OCI-LY3 (cell line): ENCODE data around the gene SPATA31C1.
"Not testable (repeated sequence)": the region's sequence is repeated elsewhere in the genome, so short reads cannot be mapped to it uniquely, and the experiment has no call there.

Source experiments
- H2AFZ ChIP-seq: fragments of 200-600, 300-600 bp; shearing (Covaris generic); 2 replicates; pipeline ENCODE4 v1.6.0; 2014; ENCODE audit warnings: antibody characterized with exemption, low read depth, low read length
- H3K27ac ChIP-seq: fragments of 200-600, 300-600 bp; sonication (generic); 2 replicates; pipeline ENCODE4 v1.5.1; 2014; ENCODE audit warnings: mild to moderate bottlenecking, low read length, moderate library complexity, mixed read lengths
- H3K27me3 ChIP-seq: fragments of 200-600, 300-600 bp; sonication (generic); 2 replicates; pipeline ENCODE4 v1.6.1; 2014; ENCODE audit warnings: low read depth, low read length, mixed read lengths
- H3K36me3 ChIP-seq: fragments of 200-600, 300-600 bp; sonication (generic); replicated peaks from 2 replicates; pipeline ENCODE3; 2014; ENCODE audit warnings: low read depth, low read length, mixed read lengths
- H3K4me1 ChIP-seq: fragments of 300-600, 200-600 bp; sonication (generic); 2 replicates; pipeline ENCODE4 v1.6.1; 2014; ENCODE audit warnings: low read length, mixed read lengths
- H3K4me2 ChIP-seq: fragments of 200-600, 300-600 bp; sonication (generic); 2 replicates; pipeline ENCODE4 v1.6.1; 2014; ENCODE audit warnings: low read length, mixed read lengths
- H3K4me3 ChIP-seq: fragments of 300-600, 200-600 bp; sonication (generic); 2 replicates; pipeline ENCODE4 v1.5.1; 2014; ENCODE audit warnings: antibody characterized with exemption, mild to moderate bottlenecking, low read length, moderate library complexity
- H3K79me2 ChIP-seq: fragments of 300-600, 200-600 bp; shearing (Covaris generic); 2 replicates; pipeline ENCODE4 v1.6.1; 2014; ENCODE audit warnings: mild to moderate bottlenecking, low read length, mixed read lengths
- H3K9ac ChIP-seq: fragments of 300-600, 200-600 bp; shearing (Covaris generic); 2 replicates; pipeline ENCODE4 v1.6.0; 2014; ENCODE audit warnings: mild to moderate bottlenecking, low read length, moderate library complexity
- H3K9me3 ChIP-seq: fragments of 200-600, 300-600 bp; shearing (Covaris generic); 2 replicates; pipeline ENCODE4 v1.6.1; 2014; ENCODE audit warnings: low read length, mixed read lengths; ENCODE audit not compliant: insufficient read depth
- H4K20me1 ChIP-seq: fragments of 200-600, 300-600 bp; sonication (generic); 2 replicates; pipeline ENCODE4 v1.6.1; 2016; ENCODE audit warnings: low read length, mixed read lengths; ENCODE audit not compliant: insufficient read depth
- CTCF ChIP-seq: fragments of 200-600, 300-600 bp; sonication (generic); IDR thresholded peaks from 2 replicates; pipeline ENCODE4 v1.5.1; 2014; ENCODE audit warnings: antibody characterized with exemption, low read length, low read depth
- EZH2phosphoT487 ChIP-seq: fragments of 200-600 bp; shearing (Covaris generic); IDR thresholded peaks from 2 replicates; pipeline ENCODE4 v1.6.1; 2018; ENCODE audit warnings: antibody characterized with exemption, mixed run types, low read depth

Gene SPATA31C1

GRCh38 chr9:87917662-87918061, at the start of gene SPATA31C1:
Gene SPATA31C1 (plus strand): TSS chr9:87917962.
- not testable (repeated sequence) for H3K4me1 ChIP-seq, H3K9me3 ChIP-seq, H3K27ac ChIP-seq, H3K36me3 ChIP-seq, H3K4me2 ChIP-seq, H3K4me3 ChIP-seq, H3K79me2 ChIP-seq, H3K9ac ChIP-seq, H4K20me1 ChIP-seq, H2AFZ ChIP-seq, H3K27me3 ChIP-seq

GRCh38 chr9:87868175-87868574, 49.6 kb upstream of the SPATA31C1 start:
- no peak overlapping the region for H3K4me2 ChIP-seq

GRCh38 chr9:87868635-87869034, 49.1 kb upstream of the SPATA31C1 start:
- Histone ChIP-seq H3K9me3 (no peaks in the 10 kb centered on the region), H3K4me2 (no peak overlapping the region), H3K27me3 (no peaks in the 10 kb centered on the region), H3K79me2 (no peaks in the 10 kb centered on the region), H3K27ac (no peak overlapping the region), H3K36me3 (no peaks in the 10 kb centered on the region), H2AFZ (no peak overlapping the region), H4K20me1 (no peaks in the 10 kb centered on the region), H3K4me1 (no peaks in the 10 kb centered on the region), H3K4me3 (no peak overlapping the region), H3K9ac (no peak overlapping the region)
- TF ChIP-seq CTCF (no peak), EZH2phosphoT487 (no peak)

More at GRCh38 chr9:87868175-87868574, 49.6 kb upstream of the SPATA31C1 start:
- no peak overlapping the region for H3K27ac ChIP-seq
- TF ChIP-seq CTCF (no peak), EZH2phosphoT487 (no peak)
- H3K9ac ChIP-seq, result no peak overlapping the region
- H3K4me3 ChIP-seq, result no peak overlapping the region
- no peaks in the 10 kb centered on the region for H3K79me2 ChIP-seq
- H3K27me3 ChIP-seq, result no peaks in the 10 kb centered on the region
- no peaks in the 10 kb centered on the region for H3K9me3 ChIP-seq
- H2AFZ ChIP-seq, result no peak overlapping the region
- H3K4me1 ChIP-seq, result no peaks in the 10 kb centered on the region
- no peaks in the 10 kb centered on the region for H3K36me3 ChIP-seq
- no peaks in the 10 kb centered on the region for H4K20me1 ChIP-seq

GRCh38 chr9:87869082-87869481, 48.7 kb upstream of the SPATA31C1 start:
- H3K9ac ChIP-seq, result no peak overlapping the region
- H3K36me3 ChIP-seq, result no peaks in the 10 kb centered on the region
- no peak overlapping the region for H2AFZ ChIP-seq
- H4K20me1 ChIP-seq, result no peaks in the 10 kb centered on the region
- H3K4me1 ChIP-seq, result no peaks in the 10 kb centered on the region
- no peaks in the 10 kb centered on the region for H3K79me2 ChIP-seq
- H3K27ac ChIP-seq, result no peak overlapping the region
- no peaks in the 10 kb centered on the region for H3K27me3 ChIP-seq
- TF ChIP-seq EZH2phosphoT487 (no peak), CTCF (no peak)
- H3K4me3 ChIP-seq, result no peak overlapping the region
- no peaks in the 10 kb centered on the region for H3K9me3 ChIP-seq
- H3K4me2 ChIP-seq, result no peak overlapping the region
